ENCODE data around the gene FANCE. TPM values are rescaled to one million over a fixed set of nuclear protein-coding genes. Genes with fewer than 3 reads are reported as not detected.
A peak's percentile ranks its signal among the peaks of the same experiment; 100 is the strongest.
"Not testable (repeated sequence)": the region's sequence is repeated elsewhere in the genome, so short reads cannot be mapped to it uniquely, and the experiment has no call there.

The FANCE gene
- total RNA-seq, 1 experiment from 2014 or later: 4.3 TPM

GRCh38 chr6:35514587-35514986 lies 62.4 kb downstream of the FANCE start:
- no peak for TF ChIP-seq CTCF (IDR thresholded peaks at IDR 0.05)
- TF ChIP-seq SIN3A (IDR thresholded peaks at IDR 0.05; ENCODE audit: borderline replicate concordance, insufficient read depth, low read depth, low read length): no peak
- no peak for TF ChIP-seq POLR2AphosphoS5 (IDR thresholded peaks at IDR 0.05; ENCODE audit: low read depth, low read length)
- no peak for TF ChIP-seq TCF7L2 (IDR thresholded peaks at IDR 0.05; ENCODE audit: low read depth, low read length)
- Histone ChIP-seq H3K27ac (ENCODE audit: low read length) (no peak overlapping the region), H3K36me3 (ENCODE audit: control insufficient read depth, insufficient read depth, low read length) (no peaks in the 10 kb centered on the region), H3K4me3 (ENCODE audit: low read depth in 2 of 2, low read length in 2 of 2) (no peak overlapping the region), H3K27me3 (ENCODE audit: control insufficient read depth, insufficient read depth, low read length) (no peaks in the 10 kb centered on the region), H3K9me3 (ENCODE audit: control insufficient read depth, insufficient read depth, low read depth, low read length) (no peaks in the 10 kb centered on the region), H3K4me1 (ENCODE audit: control insufficient read depth, insufficient read depth, low read length) (no peaks in the 10 kb centered on the region)
- CTCF ChIA-PET: interaction anchor here (0.6 kb wide), 1 partner anchor 8 kb away, joined by 6 read pairs; no protein-coding TSS in a partner anchor
- ATAC-seq: no peak
- in situ Hi-C loops (cut with HindIII; ENCODE audit: low pct_unique_long_range_greater_than_20kb, low sequenced_read_pairs) (no loop called here), intact Hi-C loops (cut with micrococcal nuclease; ENCODE audit: unreplicated experiment) (no loop called here)
- no peak for DNase-seq (ENCODE audit: low read depth, low spot score)
- POLR2A ChIA-PET: no interaction called here
- BruUV-seq (replicated peaks): no TSS peak

- H3K9me3 ChIP-seq (ENCODE audit: control insufficient read depth, insufficient read depth, low read depth, low read length); DNase-seq (ENCODE audit: low read depth, low spot score); POLR2A ChIA-PET; H3K27me3 ChIP-seq (ENCODE audit: control insufficient read depth, insufficient read depth, low read length); H3K36me3 ChIP-seq (ENCODE audit: control insufficient read depth, insufficient read depth, low read length); in situ Hi-C loops (cut with HindIII; ENCODE audit: low pct_unique_long_range_greater_than_20kb, low sequenced_read_pairs); H3K27ac ChIP-seq (ENCODE audit: low read length); H3K4me3 ChIP-seq (ENCODE audit: low read depth in 2 of 2, low read length in 2 of 2); BruUV-seq (replicated peaks); CTCF ChIA-PET; H3K4me1 ChIP-seq (ENCODE audit: control insufficient read depth, insufficient read depth, low read length); intact Hi-C loops (cut with micrococcal nuclease; ENCODE audit: unreplicated experiment): not testable (repeated sequence)
- ATAC-seq: 0 out of 2 replicates have a peak, but pooled peaks have one; percentile 43
Observed at GRCh38 chr6:35515939-35516338, 63.8 kb downstream of the FANCE start.

Small RNAs within 50 kb of the gene (microRNA-seq; reads per million reads assigned to microRNA genes)
- gene MIR7111 (ENCODE audit: unreplicated experiment): 5.1 reads per million, percentile 14 among the genes with 10 or more reads in this experiment

Other genes starting within 250 kb of the FANCE start
- 1.6 TPM for gene SCUBE3, start 238.4 kb upstream of the FANCE start, total RNA-seq (2021; ENCODE audit: unreplicated experiment)
- gene ZNF76, start 192.6 kb upstream of the FANCE start, total RNA-seq (2021; ENCODE audit: unreplicated experiment): 41.5 TPM
- 0.59 TPM for gene DEF6, start 154.5 kb upstream of the FANCE start, total RNA-seq (2021; ENCODE audit: unreplicated experiment)
- 14.4 TPM for gene PPARD, start 109.8 kb upstream of the FANCE start, total RNA-seq (2021; ENCODE audit: unreplicated experiment)
- gene RPL10A, start 16.1 kb downstream of the FANCE start, total RNA-seq (2021; ENCODE audit: unreplicated experiment): 732 TPM
- 10.7 TPM for gene TEAD3, start 44.7 kb downstream of the FANCE start, total RNA-seq (2021; ENCODE audit: unreplicated experiment)
- not detected for gene TULP1, start 60.6 kb downstream of the FANCE start, total RNA-seq (2021; ENCODE audit: unreplicated experiment)
- 25.2 TPM for gene FKBP5, start 236.6 kb downstream of the FANCE start, total RNA-seq (2021; ENCODE audit: unreplicated experiment)